Adrenal gland (tissue), 5 donors: Measurements from ENCODE around the gene NME2.

Source experiments
- CTCF ChIP-seq, 6 experiments: fragments of 450-650 bp in 4 of 6; fragments of 200-600 bp in 2 of 6; sonication (generic) in 1 of 6; IDR thresholded peaks; 1 replicate in 5 of 6; 2 replicates in 1 of 6; pipeline versions ENCODE4 v1.5.1 to v1.8.0; 2016 to 2021; ENCODE audit warnings: antibody characterized with exemption in 6 of 6, mild to moderate bottlenecking in 2 of 6, moderate library complexity in 1 of 6
- POLR2A ChIP-seq, 2 donors: fragments of 450-650 bp; IDR thresholded peaks; one replicate each; pipeline ENCODE4 v1.6.1; 2017; ENCODE audit warnings: antibody characterized with exemption in 2 of 2, mild to moderate bottlenecking in 2 of 2, moderate library complexity in 1 of 2
- donor health status: DM: no; HTN: no; CAD: no.

DNA sequence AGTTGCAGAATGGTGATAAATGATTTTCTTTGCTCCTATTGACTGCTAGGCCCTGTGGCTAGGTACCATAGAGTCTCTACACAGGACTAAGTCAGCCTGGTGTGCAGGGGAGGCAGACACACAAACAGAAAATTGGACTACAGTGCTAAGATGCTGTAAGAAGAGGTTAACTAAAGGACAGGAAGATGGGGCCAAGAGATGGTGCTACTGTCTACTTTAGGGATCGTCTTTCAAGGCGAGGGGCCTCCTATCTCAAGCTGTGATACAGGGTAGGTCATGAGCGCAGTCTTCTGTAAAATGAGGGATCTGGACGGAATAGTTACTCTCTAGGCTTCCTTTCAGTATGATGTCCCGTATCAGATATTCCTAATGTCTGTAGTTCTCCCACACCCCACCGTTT, 12.0 kb upstream of the NME2 start:
- TF ChIP-seq CTCF (IDR thresholded peaks at IDR 0.05) (no peak), POLR2A (IDR thresholded peaks at IDR 0.05) (no peak)
